ENCODE results near the gene RSPH1. TPM values are rescaled to one million over a fixed set of nuclear protein-coding genes. Genes with fewer than 3 reads are reported as not detected.

Gene RSPH1
- total and polyA plus RNA-seq, 7 donors: 0.08 to 0.29 TPM; not detected in 5

GRCh38 chr21:42469272-42469671 is 26.8 kb downstream of the RSPH1 start:
- H3K27ac ChIP-seq: no peak overlapping the region
- no peak for DNase-seq
- no peak for TF ChIP-seq CTCF (IDR thresholded peaks at IDR 0.05)
- intact Hi-C loops (cut with DNase I): loop anchor here in 1 of 2 donors (5.0 kb wide), 1 partner anchor 43 kb away; the partner anchor contains the start of gene SLC37A1
- peaks cover 3% of the 10 kb centered on the region for H3K4me1 ChIP-seq
- no peaks in the 10 kb centered on the region for H3K9me3 ChIP-seq
- no peak for ATAC-seq
- H3K27me3 ChIP-seq (ENCODE audit: insufficient read depth in 3 of 3, low read length in 2 of 3): no peaks in the 10 kb centered on the region
- no peaks in the 10 kb centered on the region for H3K36me3 ChIP-seq (ENCODE audit: insufficient read depth in 1 of 2, low read depth in 1 of 2)
- WGBS, 3 donors: 91 to 96% (median 95%) methylated on average over 2 of the region's 2 CpGs
- H3K4me3 ChIP-seq: no peak overlapping the region

GRCh38 chr21:42468491-42469131 is 27.4 kb downstream of the RSPH1 start:
- Histone ChIP-seq H3K27ac (no peak overlapping the region), H3K4me1 (peaks cover 3% of the 10 kb centered on the region), H3K27me3 (ENCODE audit: insufficient read depth in 3 of 3, low read length in 2 of 3) (no peaks in the 10 kb centered on the region), H3K36me3 (ENCODE audit: insufficient read depth in 1 of 2, low read depth in 1 of 2) (no peaks in the 10 kb centered on the region), H3K9me3 (no peaks in the 10 kb centered on the region), H3K4me3 (no peak overlapping the region)
- no peak for TF ChIP-seq CTCF (IDR thresholded peaks at IDR 0.05)
- intact Hi-C loops (cut with DNase I): loop anchor here in 1 of 2 donors (5.0 kb wide), 1 partner anchor 44 kb away; the partner anchor contains the start of gene SLC37A1
- ATAC-seq (no peak), DNase-seq (no peak)
- WGBS, 3 donors: 84 to 93% (median 84%) methylated on average over 6 of the region's 6 CpGs

- Histone ChIP-seq H3K27ac (peak overlapping the region; percentile 59), H3K4me3 (peak overlapping the region; percentile 35), H3K4me1 (peaks cover 3% of the 10 kb centered on the region), H3K36me3 (ENCODE audit: insufficient read depth in 1 of 2, low read depth in 1 of 2) (no peaks in the 10 kb centered on the region), H3K9me3 (no peaks in the 10 kb centered on the region), H3K27me3 (ENCODE audit: insufficient read depth in 3 of 3, low read length in 2 of 3) (no peaks in the 10 kb centered on the region)
- TF ChIP-seq CTCF (IDR thresholded peaks at IDR 0.05): peak; percentile 34
- intact Hi-C loops (cut with DNase I): loop anchor here in 1 of 2 donors (5.0 kb wide), 1 partner anchor 45 kb away; the partner anchor contains the start of gene SLC37A1
- peak; percentile 80 to 87 (median 84) for ATAC-seq
- 26 to 37% (median 29%) methylated on average over 12 of the region's 12 CpGs for WGBS, 3 donors
- peak in 1 of 2 donors; percentile 47 for DNase-seq
Measured at GRCh38 chr21:42467140-42467983, 28.7 kb downstream of the RSPH1 start.

- peak overlapping the region; percentile 35 for H3K4me3 ChIP-seq
- DNase-seq: no peak
- WGBS, 3 donors: 45 to 57% (median 46%) methylated on average over 10 of the region's 10 CpGs
Measured at GRCh38 chr21:42466700-42467099, 29.3 kb downstream of the RSPH1 start.

More at GRCh38 chr21:42466700-42467099, 29.3 kb downstream of the RSPH1 start:
- Histone ChIP-seq H3K27me3 (ENCODE audit: insufficient read depth in 3 of 3, low read length in 2 of 3) (no peaks in the 10 kb centered on the region), H3K36me3 (ENCODE audit: insufficient read depth in 1 of 2, low read depth in 1 of 2) (no peaks in the 10 kb centered on the region), H3K27ac (peak overlapping the region; percentile 59), H3K4me1 (peaks cover 3% of the 10 kb centered on the region), H3K9me3 (no peaks in the 10 kb centered on the region)
- intact Hi-C loops (cut with DNase I): loop anchor here in 1 of 2 donors (5.0 kb wide), 1 partner anchor 46 kb away; the partner anchor contains the start of gene SLC37A1
- ATAC-seq: peak in 2 of 4 donors; percentile 10 to 13
- TF ChIP-seq CTCF (IDR thresholded peaks at IDR 0.05): no peak
